Measurements from ENCODE around the gene HSPA1A. TPM values are rescaled to one million over a fixed set of nuclear protein-coding genes. Genes with fewer than 3 reads are reported as not detected.
A peak's percentile ranks its signal among the peaks of the same experiment; 100 is the strongest.

HSPA1A gene
- total and polyA plus RNA-seq, 2 experiments from 2014 or later: 51.2 to 167 TPM

DNA sequence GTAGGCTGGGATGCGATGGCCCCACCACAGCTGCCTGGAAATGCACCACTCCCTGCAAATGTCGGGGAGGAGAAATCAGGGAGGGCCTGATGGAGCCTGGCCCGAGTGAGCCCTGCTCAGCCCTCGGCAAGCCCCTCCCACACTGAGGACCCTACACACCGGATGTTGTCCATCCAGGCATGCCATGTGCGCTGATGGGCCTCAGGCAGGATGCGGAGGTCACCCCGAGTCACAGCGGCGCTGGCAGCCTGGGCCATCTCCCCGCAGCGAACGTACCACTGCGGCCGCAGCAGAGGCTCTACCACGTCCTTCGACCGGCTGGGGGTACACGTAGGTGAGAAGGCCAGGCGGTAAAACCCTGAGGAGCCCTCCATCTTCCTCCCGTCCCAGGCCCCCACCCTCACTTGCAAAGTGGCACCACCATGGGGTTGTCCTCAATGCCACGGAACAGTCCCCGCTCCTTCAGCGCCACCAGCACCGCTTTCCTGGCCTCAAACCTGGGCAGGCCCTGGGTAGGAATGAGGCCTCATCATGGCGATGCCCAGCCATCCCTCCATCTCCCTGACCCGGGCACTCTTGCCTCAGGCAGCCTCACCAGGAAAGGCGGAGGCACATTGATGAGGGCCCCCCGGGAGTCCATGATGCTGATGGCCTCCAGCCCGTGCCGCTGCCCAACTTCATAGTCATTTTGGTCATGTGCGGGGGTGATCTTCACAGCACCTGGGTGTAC, 33.1 kb upstream of the HSPA1A start:
- no peak for DNase-seq (ENCODE audit: low read depth in 1 of 2, low spot score in 1 of 2)
- no peaks in the 10 kb centered on the region for H3K27me3 ChIP-seq

DNA sequence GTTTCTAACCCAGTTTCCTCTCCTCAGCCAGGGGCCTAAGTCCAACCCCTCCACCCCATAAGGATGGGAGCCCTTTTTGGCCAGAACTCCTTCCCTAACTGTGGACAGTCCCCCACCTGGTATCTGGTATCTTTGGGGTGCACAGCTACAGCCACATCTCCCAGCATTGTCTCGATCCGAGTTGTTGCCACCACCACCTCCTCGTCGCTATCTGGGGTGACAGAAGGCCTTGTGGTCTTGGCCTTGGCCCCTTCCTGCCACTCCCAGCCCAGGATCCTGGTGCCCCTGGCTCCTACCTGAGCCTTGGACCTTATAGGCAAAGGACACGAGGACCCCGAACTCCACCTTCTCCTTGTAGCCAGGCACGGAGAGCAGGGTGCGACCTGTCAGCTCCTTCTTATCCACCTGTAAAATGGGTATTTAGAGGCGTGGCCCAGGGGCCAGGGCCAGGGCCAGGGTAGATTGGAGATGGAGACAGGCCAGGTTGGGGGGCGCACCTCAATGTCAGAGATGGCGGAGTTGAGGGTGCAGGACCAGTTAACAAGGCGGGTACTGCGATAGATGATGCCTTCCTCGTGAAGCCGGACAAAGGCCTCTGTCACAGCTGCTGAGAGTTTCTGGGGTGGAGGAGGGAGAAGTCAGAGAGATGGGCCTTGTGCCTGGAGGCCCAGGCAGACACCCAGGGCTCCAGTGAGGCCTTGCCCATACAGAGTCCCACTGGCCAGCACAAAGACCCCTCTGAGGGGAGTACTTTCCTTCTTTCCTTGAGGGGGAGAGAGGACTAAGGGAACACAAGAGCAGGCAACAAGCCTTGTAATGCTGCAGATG, 31.0 kb upstream of the HSPA1A start:
- TF ChIP-seq, protein P1, sequence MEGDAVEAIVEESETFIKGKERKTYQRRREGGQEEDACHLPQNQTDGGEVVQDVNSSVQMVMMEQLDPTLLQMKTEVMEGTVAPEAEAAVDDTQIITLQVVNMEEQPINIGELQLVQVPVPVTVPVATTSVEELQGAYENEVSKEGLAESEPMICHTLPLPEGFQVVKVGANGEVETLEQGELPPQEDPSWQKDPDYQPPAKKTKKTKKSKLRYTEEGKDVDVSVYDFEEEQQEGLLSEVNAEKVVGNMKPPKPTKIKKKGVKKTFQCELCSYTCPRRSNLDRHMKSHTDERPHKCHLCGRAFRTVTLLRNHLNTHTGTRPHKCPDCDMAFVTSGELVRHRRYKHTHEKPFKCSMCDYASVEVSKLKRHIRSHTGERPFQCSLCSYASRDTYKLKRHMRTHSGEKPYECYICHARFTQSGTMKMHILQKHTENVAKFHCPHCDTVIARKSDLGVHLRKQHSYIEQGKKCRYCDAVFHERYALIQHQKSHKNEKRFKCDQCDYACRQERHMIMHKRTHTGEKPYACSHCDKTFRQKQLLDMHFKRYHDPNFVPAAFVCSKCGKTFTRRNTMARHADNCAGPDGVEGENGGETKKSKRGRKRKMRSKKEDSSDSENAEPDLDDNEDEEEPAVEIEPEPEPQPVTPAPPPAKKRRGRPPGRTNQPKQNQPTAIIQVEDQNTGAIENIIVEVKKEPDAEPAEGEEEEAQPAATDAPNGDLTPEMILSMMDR (IDR thresholded peaks at IDR 0.05; ENCODE audit: low read depth, low read length): no peak
- no peak for DNase-seq (ENCODE audit: low read depth in 1 of 2, low spot score in 1 of 2)
- H3K9me3 ChIP-seq (ENCODE audit: low read depth): no peaks in the 10 kb centered on the region
- no peaks in the 10 kb centered on the region for H3K27me3 ChIP-seq
- no peak overlapping the region for H3K4me3 ChIP-seq
- H3K4me1 ChIP-seq (ENCODE audit: low read depth): no peaks in the 10 kb centered on the region
- H3K36me3 ChIP-seq: peaks cover 2% of the 10 kb centered on the region
- H3K27ac ChIP-seq: no peak overlapping the region

More for the DNA sequence above, 33.1 kb upstream of the HSPA1A start:
- H3K27ac ChIP-seq: no peak overlapping the region
- peaks cover 8% of the 10 kb centered on the region for H3K4me1 ChIP-seq (ENCODE audit: low read depth)
- no peaks in the 10 kb centered on the region for H3K9me3 ChIP-seq (ENCODE audit: low read depth)
- H3K36me3 ChIP-seq: no peaks in the 10 kb centered on the region
- TF ChIP-seq, protein P1 (IDR thresholded peaks at IDR 0.05; ENCODE audit: low read depth, low read length): no peak
- H3K4me3 ChIP-seq: no peak overlapping the region

DNA sequence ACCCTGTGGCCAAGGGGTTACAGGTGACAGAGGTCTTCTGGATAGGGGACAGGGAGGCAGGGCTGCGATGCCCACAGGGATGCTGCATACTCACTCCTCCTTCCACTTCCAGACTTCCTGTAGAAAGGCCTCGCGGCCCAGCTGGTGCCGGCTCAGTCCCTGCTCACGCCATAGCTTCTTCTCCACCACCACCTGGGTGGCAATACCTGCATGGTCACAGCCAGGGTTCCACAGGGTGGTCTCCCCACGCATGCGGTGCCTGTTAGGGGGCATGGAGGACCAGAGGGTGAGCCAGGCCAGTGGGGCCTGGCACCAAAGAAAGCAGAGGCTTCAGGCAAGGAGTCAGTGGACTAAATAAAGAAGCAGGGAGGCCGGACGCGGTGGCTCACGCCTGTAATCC, 29.9 kb upstream of the HSPA1A start:
- TF ChIP-seq, protein P1 (IDR thresholded peaks at IDR 0.05; ENCODE audit: low read depth, low read length): no peak
- no peaks in the 10 kb centered on the region for H3K9me3 ChIP-seq (ENCODE audit: low read depth)
- H3K27me3 ChIP-seq: no peaks in the 10 kb centered on the region
- no peak overlapping the region for H3K27ac ChIP-seq
- H3K4me1 ChIP-seq (ENCODE audit: low read depth): no peaks in the 10 kb centered on the region
- no peak overlapping the region for H3K4me3 ChIP-seq
- peaks cover 3% of the 10 kb centered on the region for H3K36me3 ChIP-seq
- no peak for DNase-seq (ENCODE audit: low read depth in 1 of 2, low spot score in 1 of 2)

DNA sequence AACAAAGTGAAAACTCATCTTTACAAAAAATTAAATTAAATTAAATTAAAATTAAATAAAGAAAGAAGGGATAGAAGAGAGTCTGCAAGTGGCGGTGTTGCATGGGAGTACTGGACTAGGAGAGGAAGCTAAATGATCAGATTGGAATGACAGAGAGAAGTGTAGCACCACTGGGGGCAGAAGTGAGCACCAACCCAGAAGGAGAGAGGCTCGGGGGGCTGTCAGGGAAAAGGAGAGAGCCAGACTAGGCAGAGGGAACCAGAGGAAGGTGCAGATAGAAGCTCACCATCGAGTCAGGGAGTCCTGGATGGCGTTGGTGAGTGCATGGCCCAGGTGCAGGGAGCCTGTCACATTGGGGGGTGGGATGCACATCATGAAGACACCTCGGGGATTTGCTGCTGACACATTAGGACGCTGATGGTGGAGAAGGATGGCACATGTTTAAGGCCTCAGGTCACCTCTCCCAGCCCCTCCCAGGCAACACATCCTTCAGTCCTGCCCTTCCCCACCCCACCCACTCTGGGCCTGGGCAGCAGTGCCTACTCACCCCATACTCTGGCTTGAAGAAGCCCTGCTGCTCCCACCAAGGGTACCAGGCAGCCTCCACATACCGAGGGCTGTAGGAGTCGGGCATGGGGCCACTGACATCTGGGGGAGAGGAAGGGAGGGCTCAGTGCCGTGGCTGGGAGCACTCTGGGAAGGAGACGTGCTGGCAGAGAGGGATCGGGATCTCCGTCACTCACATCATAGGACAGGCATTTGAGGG, 23.8 kb upstream of the HSPA1A start:
- DNase-seq (ENCODE audit: low read depth in 1 of 2, low spot score in 1 of 2): peak; percentile 64 to 78
- H3K9me3 ChIP-seq (ENCODE audit: low read depth): no peaks in the 10 kb centered on the region
- peaks cover 7% of the 10 kb centered on the region for H3K4me1 ChIP-seq (ENCODE audit: low read depth)
- H3K27ac ChIP-seq: no peak overlapping the region
- TF ChIP-seq, protein P1 (IDR thresholded peaks at IDR 0.05; ENCODE audit: low read depth, low read length): peak; percentile 76
- H3K27me3 ChIP-seq: no peaks in the 10 kb centered on the region
- peaks cover 9% of the 10 kb centered on the region for H3K36me3 ChIP-seq
- no peak overlapping the region for H3K4me3 ChIP-seq

DNA sequence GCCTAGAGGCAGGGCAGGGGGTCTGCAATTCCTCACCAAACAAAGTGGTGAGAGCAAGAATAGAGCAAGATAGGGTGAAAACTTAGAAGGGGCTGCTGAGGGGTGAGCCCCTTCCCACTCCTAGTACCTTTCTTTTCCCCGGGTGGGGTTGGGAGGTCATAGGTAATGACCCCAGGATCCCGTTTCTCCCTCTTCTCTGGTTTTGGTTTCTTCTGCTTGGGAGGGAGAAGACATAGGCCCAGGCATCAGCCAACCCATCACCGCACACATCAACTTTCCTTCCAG, 23.3 kb upstream of the HSPA1A start:
- Histone ChIP-seq H3K4me1 (ENCODE audit: low read depth) (peaks cover 7% of the 10 kb centered on the region), H3K27me3 (no peaks in the 10 kb centered on the region), H3K4me3 (no peak overlapping the region), H3K9me3 (ENCODE audit: low read depth) (no peaks in the 10 kb centered on the region), H3K27ac (no peak overlapping the region), H3K36me3 (peaks cover 9% of the 10 kb centered on the region)
- DNase-seq (ENCODE audit: low read depth in 1 of 2, low spot score in 1 of 2): no peak
- TF ChIP-seq, protein P1 (IDR thresholded peaks at IDR 0.05; ENCODE audit: low read depth, low read length): no peak

Measured in cardiac muscle cell (in vitro differentiated cells and primary cell).